ENCODE results near the gene FAM200C. TPM values are rescaled to one million over a fixed set of nuclear protein-coding genes. Genes with fewer than 3 reads are reported as not detected.

The FAM200C gene
- total RNA-seq, 1 experiment from 2014 or later = 5.4 TPM

DNA sequence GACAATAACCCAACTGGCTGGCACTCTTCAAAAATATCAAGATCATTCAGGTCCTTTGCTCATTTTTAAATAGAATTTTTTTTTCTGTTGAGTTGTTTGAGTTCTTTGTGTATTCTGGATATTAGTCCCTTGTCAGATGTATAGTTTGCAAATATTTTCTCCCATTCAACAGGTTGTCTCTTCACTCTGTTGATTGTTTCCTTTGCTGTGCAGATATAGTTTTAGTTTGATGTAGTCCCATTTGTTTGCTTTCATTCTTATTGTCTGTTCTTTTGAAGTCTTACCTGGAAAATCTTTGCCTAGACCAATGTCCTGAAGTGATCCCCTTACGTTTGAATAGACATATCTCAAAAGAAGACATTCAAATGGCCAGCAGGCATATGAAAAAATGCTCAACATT is 44.6 kb upstream of the FAM200C start:
- ATAC-seq (no peak), DNase-seq (ENCODE audit: low spot score) (no peak)
- Mint-ChIP-seq H3K27me3 (ENCODE audit: low read depth) (no peaks in the 10 kb centered on the region), H3K4me1 (peaks cover 11% of the 10 kb centered on the region), H3K36me3 (no peaks in the 10 kb centered on the region), H3K9me3 (peaks cover 12% of the 10 kb centered on the region; the same call in 1 of the 2 replicates), H3K27ac (no peak overlapping the region), H3K4me3 (no peak overlapping the region)
- ChIA-PET POLR2A (no interaction called here), CTCF (no interaction called here)
- TF ChIP-seq EMX1 (CRISPR knock-in tag; IDR thresholded peaks at IDR 0.05) (no peak), ZNF138 (CRISPR knock-in tag; conservative IDR thresholded peaks at IDR 0.05) (no peak), ZNF671 (CRISPR knock-in tag; IDR thresholded peaks at IDR 0.05) (no peak), JUN (CRISPR knock-in tag; IDR thresholded peaks at IDR 0.05) (no peak), GRHL2 (CRISPR knock-in tag; IDR thresholded peaks at IDR 0.05; ENCODE audit: insufficient replicate concordance, severe bottlenecking) (no peak), CREB1 (CRISPR knock-in tag; IDR thresholded peaks at IDR 0.05) (no peak), TEAD1 (CRISPR knock-in tag; IDR thresholded peaks at IDR 0.05) (no peak), ZNF317 (CRISPR knock-in tag; IDR thresholded peaks at IDR 0.05; ENCODE audit: borderline replicate concordance, low read depth) (no peak), SP1 (CRISPR knock-in tag; conservative IDR thresholded peaks at IDR 0.05) (no peak)
- TF ChIP-seq, protein P1, sequence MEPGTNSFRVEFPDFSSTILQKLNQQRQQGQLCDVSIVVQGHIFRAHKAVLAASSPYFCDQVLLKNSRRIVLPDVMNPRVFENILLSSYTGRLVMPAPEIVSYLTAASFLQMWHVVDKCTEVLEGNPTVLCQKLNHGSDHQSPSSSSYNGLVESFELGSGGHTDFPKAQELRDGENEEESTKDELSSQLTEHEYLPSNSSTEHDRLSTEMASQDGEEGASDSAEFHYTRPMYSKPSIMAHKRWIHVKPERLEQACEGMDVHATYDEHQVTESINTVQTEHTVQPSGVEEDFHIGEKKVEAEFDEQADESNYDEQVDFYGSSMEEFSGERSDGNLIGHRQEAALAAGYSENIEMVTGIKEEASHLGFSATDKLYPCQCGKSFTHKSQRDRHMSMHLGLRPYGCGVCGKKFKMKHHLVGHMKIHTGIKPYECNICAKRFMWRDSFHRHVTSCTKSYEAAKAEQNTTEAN (CRISPR knock-in tag; IDR thresholded peaks at IDR 0.05) = no peak
- TF ChIP-seq, protein P2, sequence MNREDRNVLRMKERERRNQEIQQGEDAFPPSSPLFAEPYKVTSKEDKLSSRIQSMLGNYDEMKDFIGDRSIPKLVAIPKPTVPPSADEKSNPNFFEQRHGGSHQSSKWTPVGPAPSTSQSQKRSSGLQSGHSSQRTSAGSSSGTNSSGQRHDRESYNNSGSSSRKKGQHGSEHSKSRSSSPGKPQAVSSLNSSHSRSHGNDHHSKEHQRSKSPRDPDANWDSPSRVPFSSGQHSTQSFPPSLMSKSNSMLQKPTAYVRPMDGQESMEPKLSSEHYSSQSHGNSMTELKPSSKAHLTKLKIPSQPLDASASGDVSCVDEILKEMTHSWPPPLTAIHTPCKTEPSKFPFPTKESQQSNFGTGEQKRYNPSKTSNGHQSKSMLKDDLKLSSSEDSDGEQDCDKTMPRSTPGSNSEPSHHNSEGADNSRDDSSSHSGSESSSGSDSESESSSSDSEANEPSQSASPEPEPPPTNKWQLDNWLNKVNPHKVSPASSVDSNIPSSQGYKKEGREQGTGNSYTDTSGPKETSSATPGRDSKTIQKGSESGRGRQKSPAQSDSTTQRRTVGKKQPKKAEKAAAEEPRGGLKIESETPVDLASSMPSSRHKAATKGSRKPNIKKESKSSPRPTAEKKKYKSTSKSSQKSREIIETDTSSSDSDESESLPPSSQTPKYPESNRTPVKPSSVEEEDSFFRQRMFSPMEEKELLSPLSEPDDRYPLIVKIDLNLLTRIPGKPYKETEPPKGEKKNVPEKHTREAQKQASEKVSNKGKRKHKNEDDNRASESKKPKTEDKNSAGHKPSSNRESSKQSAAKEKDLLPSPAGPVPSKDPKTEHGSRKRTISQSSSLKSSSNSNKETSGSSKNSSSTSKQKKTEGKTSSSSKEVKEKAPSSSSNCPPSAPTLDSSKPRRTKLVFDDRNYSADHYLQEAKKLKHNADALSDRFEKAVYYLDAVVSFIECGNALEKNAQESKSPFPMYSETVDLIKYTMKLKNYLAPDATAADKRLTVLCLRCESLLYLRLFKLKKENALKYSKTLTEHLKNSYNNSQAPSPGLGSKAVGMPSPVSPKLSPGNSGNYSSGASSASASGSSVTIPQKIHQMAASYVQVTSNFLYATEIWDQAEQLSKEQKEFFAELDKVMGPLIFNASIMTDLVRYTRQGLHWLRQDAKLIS (CRISPR knock-in tag; IDR thresholded peaks at IDR 0.05; ENCODE audit: borderline replicate concordance) = no peak
- TF ChIP-seq, protein P3, sequence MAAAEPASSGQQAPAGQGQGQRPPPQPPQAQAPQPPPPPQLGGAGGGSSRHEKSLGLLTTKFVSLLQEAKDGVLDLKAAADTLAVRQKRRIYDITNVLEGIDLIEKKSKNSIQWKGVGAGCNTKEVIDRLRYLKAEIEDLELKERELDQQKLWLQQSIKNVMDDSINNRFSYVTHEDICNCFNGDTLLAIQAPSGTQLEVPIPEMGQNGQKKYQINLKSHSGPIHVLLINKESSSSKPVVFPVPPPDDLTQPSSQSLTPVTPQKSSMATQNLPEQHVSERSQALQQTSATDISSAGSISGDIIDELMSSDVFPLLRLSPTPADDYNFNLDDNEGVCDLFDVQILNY (CRISPR knock-in tag; IDR thresholded peaks at IDR 0.05) = no peak
- TF ChIP-seq, protein P4, sequence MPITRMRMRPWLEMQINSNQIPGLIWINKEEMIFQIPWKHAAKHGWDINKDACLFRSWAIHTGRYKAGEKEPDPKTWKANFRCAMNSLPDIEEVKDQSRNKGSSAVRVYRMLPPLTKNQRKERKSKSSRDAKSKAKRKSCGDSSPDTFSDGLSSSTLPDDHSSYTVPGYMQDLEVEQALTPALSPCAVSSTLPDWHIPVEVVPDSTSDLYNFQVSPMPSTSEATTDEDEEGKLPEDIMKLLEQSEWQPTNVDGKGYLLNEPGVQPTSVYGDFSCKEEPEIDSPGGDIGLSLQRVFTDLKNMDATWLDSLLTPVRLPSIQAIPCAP (CRISPR knock-in tag; IDR thresholded peaks at IDR 0.05) = no peak

DNA sequence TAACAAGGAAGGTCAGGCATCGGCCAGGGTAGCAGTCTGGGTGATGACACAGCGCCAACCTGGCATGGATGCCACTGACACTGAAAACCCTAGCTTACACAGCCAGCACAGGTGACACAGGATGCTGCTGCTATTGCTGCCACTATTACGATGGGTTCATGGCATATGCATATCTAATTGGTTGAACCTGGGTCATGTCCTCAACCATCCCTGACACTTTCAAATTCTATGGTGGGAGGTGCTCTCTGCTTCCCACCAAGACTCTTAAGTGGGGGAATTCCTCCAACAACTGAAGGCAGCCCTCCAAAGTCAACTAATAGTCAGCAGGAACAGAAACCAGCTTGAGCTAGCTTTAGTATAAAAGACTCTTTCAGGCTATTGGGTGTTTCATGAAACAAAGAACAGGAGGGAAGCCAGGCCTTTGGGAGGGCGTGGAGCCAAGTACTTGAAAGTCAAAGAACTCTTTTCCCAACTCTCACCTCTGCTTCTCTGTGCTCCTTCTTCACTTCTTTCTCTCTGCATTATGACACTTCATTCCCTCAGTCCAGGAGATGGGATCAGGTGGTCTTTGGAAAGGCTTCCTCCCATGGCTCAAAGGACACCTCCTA is 43.1 kb upstream of the FAM200C start:
- H3K27ac Mint-ChIP-seq = no peak overlapping the region
- TF ChIP-seq FOXP1 (CRISPR knock-in tag; IDR thresholded peaks at IDR 0.05; ENCODE audit: borderline replicate concordance) = no peak
- no peak for TF ChIP-seq CREM (CRISPR knock-in tag; IDR thresholded peaks at IDR 0.05)
- TF ChIP-seq, protein P5, sequence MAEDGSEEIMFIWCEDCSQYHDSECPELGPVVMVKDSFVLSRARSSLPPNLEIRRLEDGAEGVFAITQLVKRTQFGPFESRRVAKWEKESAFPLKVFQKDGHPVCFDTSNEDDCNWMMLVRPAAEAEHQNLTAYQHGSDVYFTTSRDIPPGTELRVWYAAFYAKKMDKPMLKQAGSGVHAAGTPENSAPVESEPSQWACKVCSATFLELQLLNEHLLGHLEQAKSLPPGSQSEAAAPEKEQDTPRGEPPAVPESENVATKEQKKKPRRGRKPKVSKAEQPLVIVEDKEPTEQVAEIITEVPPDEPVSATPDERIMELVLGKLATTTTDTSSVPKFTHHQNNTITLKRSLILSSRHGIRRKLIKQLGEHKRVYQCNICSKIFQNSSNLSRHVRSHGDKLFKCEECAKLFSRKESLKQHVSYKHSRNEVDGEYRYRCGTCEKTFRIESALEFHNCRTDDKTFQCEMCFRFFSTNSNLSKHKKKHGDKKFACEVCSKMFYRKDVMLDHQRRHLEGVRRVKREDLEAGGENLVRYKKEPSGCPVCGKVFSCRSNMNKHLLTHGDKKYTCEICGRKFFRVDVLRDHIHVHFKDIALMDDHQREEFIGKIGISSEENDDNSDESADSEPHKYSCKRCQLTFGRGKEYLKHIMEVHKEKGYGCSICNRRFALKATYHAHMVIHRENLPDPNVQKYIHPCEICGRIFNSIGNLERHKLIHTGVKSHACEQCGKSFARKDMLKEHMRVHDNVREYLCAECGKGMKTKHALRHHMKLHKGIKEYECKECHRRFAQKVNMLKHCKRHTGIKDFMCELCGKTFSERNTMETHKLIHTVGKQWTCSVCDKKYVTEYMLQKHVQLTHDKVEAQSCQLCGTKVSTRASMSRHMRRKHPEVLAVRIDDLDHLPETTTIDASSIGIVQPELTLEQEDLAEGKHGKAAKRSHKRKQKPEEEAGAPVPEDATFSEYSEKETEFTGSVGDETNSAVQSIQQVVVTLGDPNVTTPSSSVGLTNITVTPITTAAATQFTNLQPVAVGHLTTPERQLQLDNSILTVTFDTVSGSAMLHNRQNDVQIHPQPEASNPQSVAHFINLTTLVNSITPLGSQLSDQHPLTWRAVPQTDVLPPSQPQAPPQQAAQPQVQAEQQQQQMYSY (CRISPR knock-in tag; IDR thresholded peaks at IDR 0.05) = no peak
- TF ChIP-seq ZBTB21 (CRISPR knock-in tag; IDR thresholded peaks at IDR 0.05; ENCODE audit: borderline replicate concordance) = no peak
- no peak for TF ChIP-seq TP53 (CRISPR knock-in tag; IDR thresholded peaks at IDR 0.05)
- TF ChIP-seq, protein P6, sequence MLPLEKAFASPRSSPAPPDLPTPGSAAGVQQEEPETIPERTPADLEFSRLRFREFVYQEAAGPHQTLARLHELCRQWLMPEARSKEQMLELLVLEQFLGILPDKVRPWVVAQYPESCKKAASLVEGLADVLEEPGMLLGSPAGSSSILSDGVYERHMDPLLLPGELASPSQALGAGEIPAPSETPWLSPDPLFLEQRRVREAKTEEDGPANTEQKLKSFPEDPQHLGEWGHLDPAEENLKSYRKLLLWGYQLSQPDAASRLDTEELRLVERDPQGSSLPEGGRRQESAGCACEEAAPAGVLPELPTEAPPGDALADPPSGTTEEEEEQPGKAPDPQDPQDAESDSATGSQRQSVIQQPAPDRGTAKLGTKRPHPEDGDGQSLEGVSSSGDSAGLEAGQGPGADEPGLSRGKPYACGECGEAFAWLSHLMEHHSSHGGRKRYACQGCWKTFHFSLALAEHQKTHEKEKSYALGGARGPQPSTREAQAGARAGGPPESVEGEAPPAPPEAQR (CRISPR knock-in tag; IDR thresholded peaks at IDR 0.05) = no peak
- no peak for TF ChIP-seq RELA (CRISPR knock-in tag; IDR thresholded peaks at IDR 0.05; ENCODE audit: borderline replicate concordance)
- TF ChIP-seq ZNF396 (CRISPR knock-in tag; IDR thresholded peaks at IDR 0.05; ENCODE audit: borderline replicate concordance) = no peak
- TF ChIP-seq, protein P7, sequence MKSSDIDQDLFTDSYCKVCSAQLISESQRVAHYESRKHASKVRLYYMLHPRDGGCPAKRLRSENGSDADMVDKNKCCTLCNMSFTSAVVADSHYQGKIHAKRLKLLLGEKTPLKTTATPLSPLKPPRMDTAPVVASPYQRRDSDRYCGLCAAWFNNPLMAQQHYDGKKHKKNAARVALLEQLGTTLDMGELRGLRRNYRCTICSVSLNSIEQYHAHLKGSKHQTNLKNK (CRISPR knock-in tag; IDR thresholded peaks at IDR 0.05) = no peak
- no peak for TF ChIP-seq NR1H2 (CRISPR knock-in tag; IDR thresholded peaks at IDR 0.05)

More for the DNA sequence above, 43.1 kb upstream of the FAM200C start:
- peaks cover 14% of the 10 kb centered on the region for H3K4me1 Mint-ChIP-seq
- peaks cover 4% of the 10 kb centered on the region; the same call in 1 of the 2 replicates for H3K9me3 Mint-ChIP-seq
- ChIA-PET POLR2A (no interaction called here), CTCF (no interaction called here)
- ATAC-seq (no peak), DNase-seq (ENCODE audit: low spot score) (no peak)
- H3K4me3 Mint-ChIP-seq = no peak overlapping the region
- H3K27me3 Mint-ChIP-seq (ENCODE audit: low read depth) = no peaks in the 10 kb centered on the region
- H3K36me3 Mint-ChIP-seq = no peaks in the 10 kb centered on the region
